Right renal pelvis (tissue), 4 donors: ENCODE measurements around the gene KPTN. TPM values are rescaled to one million over a fixed set of nuclear protein-coding genes. Genes with fewer than 3 reads are reported as not detected.

Source experiments
- DNase-seq, 4 donors: peaks; one replicate each; pipeline ENCODE4 v3.0.0-alpha.2; 2013; ENCODE audit warnings: low read depth in 4 of 4, low spot score in 3 of 4, missing footprints in 1 of 4
- polyA plus RNA-seq, 4 donors: library from polyadenylated mRNA; unstranded; fragments of 120-200 nt; gene quantifications; one replicate each; pipeline ENCODE4 v1.2.1, GENCODE V29; 2013; ENCODE audit not compliant: insufficient read length in 4 of 4

Gene KPTN
- polyA plus RNA-seq, 4 donors: 10.9 to 12.8 (median 11.6) TPM

- DNase-seq: no peak
Measured at GRCh38 chr19:47509170-47509847, 25.3 kb upstream of the KPTN start.

- DNase-seq: no peak
Measured at GRCh38 chr19:47508721-47509120, 24.7 kb upstream of the KPTN start.

- DNase-seq: no peak
Measured at GRCh38 chr19:47507924-47508553, 24.0 kb upstream of the KPTN start.

DNA sequence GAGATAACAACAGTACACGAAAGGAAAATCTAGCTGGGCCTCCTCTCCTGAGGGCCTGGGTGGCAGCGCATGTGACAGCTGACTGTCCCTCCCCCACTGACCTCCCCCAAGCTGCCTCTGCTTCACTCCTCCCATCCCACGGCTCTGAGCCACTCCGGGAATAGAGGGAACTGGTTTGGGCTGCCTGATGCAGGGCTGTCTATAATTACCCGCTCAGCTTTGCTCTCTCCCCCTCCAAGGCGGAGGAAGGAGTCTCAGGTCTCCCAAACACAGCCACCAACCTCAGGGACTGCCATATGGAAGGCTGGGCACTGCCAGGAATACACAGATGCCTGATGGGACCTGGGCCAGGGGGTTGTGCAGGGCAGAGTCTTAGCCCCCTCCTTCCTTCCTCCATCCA is 23.0 kb upstream of the KPTN start:
- DNase-seq: no peak

- DNase-seq: no peak
Measured at GRCh38 chr19:47506459-47506858, 22.4 kb upstream of the KPTN start.

- DNase-seq: no peak
Measured at GRCh38 chr19:47505506-47505905, 21.5 kb upstream of the KPTN start.

GRCh38 chr19:47503826-47504150 is 19.8 kb upstream of the KPTN start:
- DNase-seq: no peak

GRCh38 chr19:47503130-47503825 is 19.3 kb upstream of the KPTN start:
- DNase-seq: no peak

DNA sequence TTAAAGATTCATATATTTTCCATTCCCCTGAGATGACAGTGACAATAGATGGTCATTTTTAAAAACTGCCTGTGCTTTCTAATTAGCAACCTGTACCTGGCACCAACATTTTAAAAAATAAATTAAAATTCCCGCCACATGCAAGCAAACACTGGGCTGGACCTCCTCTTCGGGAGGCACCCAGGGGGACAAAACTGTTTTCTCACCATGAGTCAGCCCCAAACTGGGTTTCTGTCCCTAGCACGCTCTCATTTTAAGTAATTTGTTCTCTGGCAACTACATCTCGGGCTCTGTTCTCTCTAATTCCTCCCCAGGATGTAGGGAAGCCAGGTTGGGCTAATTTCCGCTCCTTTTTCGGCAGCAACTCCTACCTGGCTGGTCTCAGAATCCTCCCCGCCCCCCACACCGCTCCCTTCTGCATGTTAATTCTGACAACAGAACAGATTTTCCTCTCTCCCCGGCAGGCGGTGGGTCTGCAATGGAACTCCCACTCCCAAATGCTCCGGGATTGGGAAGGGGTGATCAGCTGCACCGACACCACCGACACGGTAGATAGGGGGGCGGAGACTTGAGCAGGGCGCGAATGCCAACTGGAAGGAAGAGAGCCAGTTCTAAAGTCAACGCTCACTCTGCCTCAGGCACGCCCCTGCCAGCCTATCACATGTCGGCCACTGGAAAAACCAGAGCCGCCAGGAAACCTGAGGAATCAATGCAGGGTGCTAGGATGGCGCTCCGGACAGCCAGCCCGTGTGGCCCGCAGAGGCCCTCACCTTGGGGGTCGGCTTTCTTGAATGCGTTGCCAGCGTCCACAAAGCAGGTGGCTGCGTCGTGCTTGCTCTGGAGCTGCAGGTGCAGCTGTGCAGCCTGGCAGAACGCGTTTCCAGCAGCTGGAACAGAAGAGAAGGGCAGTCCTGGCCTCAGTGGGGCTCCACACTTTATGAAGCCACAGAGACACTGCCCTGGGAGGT is 16.1 kb upstream of the KPTN start:
- no peak for DNase-seq

GRCh38 chr19:47499371-47499770 is 15.4 kb upstream of the KPTN start:
- DNase-seq: no peak

DNA sequence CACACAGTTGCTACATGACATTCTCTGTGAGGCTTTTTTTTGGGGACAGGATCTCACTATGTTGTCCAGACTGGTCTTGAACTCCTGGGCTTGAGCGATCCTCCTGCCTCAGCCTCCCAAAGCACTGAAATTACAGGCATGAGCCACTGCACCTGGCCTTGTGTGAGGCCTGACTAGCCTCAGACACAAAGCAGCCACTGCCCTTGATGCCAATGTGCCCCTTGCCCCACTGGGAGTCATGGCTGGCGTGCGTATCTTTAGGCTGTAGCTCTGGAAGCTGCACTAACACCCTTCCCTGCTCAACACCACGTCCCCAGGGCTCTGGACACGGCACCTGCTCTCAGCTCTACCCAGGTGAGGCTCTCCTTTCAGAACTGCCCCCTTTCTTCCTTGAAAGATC is 14.5 kb upstream of the KPTN start:
- no peak for DNase-seq

DNA sequence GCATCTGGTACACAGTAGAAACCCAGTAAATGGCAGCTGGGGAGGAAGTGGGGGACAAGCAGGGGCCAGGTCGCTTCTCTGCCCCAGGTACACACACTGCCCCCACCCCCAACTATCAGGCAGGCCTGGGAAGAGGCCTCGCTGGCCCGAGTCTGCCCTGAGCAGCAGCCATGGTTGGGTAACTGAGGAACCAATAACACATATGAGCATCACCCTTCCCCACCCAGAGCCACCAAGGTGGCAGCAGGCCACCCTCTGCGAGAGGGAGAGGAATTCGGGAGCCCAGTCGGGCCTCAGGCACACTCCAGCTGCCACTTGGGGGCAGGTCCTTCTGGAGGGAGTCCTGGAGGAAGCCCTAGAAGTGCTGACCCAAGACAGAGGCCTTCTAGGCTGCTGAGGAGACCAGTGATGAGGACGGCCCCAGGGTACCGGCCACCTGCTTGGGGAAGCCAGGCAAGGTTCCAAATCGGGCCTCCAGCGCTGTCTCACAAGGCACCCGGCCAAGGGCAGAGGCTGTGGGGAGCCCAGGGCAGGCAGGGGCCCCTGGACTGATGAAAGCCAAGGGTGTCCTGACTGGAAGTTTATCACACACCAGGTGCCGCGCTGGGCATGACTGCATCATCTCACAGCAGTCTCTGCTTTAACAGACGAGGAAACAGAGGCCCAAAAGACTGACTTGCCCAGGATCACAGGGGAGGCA is 14.0 kb upstream of the KPTN start:
- no peak for DNase-seq

- DNase-seq: no peak
Measured at GRCh38 chr19:47497050-47497766, 13.2 kb upstream of the KPTN start.

- DNase-seq: no peak
Measured at GRCh38 chr19:47495478-47496372, 11.7 kb upstream of the KPTN start.

DNA sequence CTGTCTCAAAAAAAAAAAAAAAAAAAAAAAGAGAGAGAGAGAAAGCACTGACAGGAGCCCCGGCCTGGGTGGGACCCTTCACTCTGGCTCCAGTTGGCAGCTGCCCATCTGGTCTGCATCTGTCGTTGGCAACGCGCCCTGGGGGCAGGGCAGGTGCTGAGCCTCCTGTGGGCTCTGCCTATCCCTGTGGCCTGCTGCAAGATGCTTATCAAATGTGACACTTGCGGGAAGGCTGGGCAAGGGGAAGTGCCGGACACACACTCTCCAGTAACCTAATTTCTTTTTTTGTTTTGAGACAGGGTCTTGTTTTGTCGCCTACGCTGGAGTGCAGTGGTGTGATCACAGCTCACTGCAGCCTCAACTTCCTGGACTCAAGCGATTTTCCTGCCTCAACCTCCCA is 10.7 kb upstream of the KPTN start:
- no peak for DNase-seq

DNA sequence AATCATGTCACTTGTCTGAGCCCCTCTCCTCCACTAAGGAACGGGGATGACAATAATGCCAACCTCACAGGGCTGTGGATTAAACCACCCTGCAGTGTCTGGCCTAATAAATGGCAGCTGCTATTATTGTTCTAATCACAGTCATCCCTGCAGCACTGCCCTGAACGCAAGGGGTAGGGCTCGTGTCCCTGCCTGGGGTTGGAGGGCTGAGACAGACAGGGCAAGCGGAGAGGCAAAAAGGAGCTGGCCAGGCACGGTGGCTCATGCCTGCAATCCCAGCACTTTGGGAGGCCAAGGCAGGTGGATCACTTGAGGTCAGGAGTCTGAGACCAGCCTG is 10.2 kb upstream of the KPTN start:
- DNase-seq: no peak

GRCh38 chr19:47493378-47494210 is 9.6 kb upstream of the KPTN start:
- DNase-seq: no peak
